Lower lobe of right lung (tissue), 2 donors: ENCODE results near the gene TCF7L1. TPM values are rescaled to one million over a fixed set of nuclear protein-coding genes. Genes with fewer than 3 reads are reported as not detected.

ENCODE experiments used
- ATAC-seq, 2 donors: fragments of 200-7000 bp; cut with Tn5 transposase; one replicate each; pipeline ENCODE4 v1.9.1; 2020 to 2022; ENCODE audit warnings: mild to moderate bottlenecking in 2 of 2, moderate library complexity in 2 of 2
- DNase-seq: peaks from one replicate; pipeline ENCODE4 v3.0.0-alpha.2; 2020
- H3K27ac ChIP-seq: fragments of 200-600 bp; one replicate; pipeline ENCODE4 v1.8.0; 2022
- H3K27me3 ChIP-seq: fragments of 200-600 bp; one replicate; pipeline ENCODE4 v1.8.0; 2022; ENCODE audit warnings: low read depth
- H3K36me3 ChIP-seq: fragments of 200-600 bp; one replicate; pipeline ENCODE4 v1.8.0; 2022; ENCODE audit warnings: mild to moderate bottlenecking
- H3K4me1 ChIP-seq: fragments of 200-600 bp; one replicate; pipeline ENCODE4 v1.8.0; 2022
- H3K4me3 ChIP-seq: fragments of 200-600 bp; one replicate; pipeline ENCODE4 v1.8.0; 2022; ENCODE audit warnings: mild to moderate bottlenecking
- H3K9me3 ChIP-seq: fragments of 200-600 bp; one replicate; pipeline ENCODE4 v1.8.0; 2022
- CTCF ChIP-seq: fragments of 200-600 bp; IDR thresholded peaks from one replicate; pipeline ENCODE4 v1.8.0; 2022; ENCODE audit warnings: antibody characterized with exemption, mild to moderate bottlenecking
- intact Hi-C: fragments of 100-400 bp; cut with DNase I; formaldehyde crosslinking; loops from one replicate; pipeline ENCODE4 v1.11.0; 2022
- total RNA-seq: library from RNA; stranded (reverse); fragmentation: NEBNext Ultra II Directional; extraction: Animal tissue kit (Norgen Biotek cat#: 25700); gene quantifications from one replicate; pipeline ENCODE4 v1.2.1, GENCODE V29; 2021
- donor health status: DM: no; HTN: yes; CAD: no; lungs with severe emphysema.

Gene TCF7L1
- total RNA-seq, 1 donor from 2014 or later: 17.1 TPM

- ATAC-seq (no peak), DNase-seq (no peak)
- no peaks in the 10 kb centered on the region for H3K27me3 ChIP-seq
- H3K27ac ChIP-seq: no peak overlapping the region
- no peak for TF ChIP-seq CTCF
- intact Hi-C loops: no loop called here
- H3K4me3 ChIP-seq: no peak overlapping the region
- H3K4me1 ChIP-seq: peaks cover 17% of the 10 kb centered on the region
- H3K9me3 ChIP-seq: no peaks in the 10 kb centered on the region
- peaks cover 6% of the 10 kb centered on the region for H3K36me3 ChIP-seq
These were observed 149.7 kb downstream of the TCF7L1 start for GRCh38 chr2:85282914-85283313.

DNA sequence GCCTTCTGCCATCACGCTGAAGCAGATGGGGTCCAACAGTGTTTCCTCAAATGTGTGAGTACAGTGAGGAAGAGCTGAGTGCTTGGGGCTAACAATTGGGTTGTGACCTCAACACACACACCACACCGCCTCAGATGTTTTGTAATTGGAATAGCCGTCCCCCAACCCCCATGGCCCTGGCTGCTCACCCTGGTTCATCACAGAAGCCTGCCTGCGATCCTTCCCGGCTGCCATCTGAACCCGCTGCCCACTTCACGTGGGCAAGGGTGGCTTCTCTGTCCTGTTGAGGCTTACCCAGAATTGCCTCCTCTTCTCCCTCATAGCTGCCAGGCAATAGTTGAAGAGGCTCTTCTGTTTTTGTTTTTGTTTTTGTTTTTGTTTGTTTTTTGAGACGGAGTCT, 150.4 kb downstream of the TCF7L1 start:
- ATAC-seq (no peak), DNase-seq (no peak)
- peaks cover 6% of the 10 kb centered on the region for H3K36me3 ChIP-seq
- intact Hi-C loops: no loop called here
- H3K4me1 ChIP-seq: peaks cover 10% of the 10 kb centered on the region
- no peak overlapping the region for H3K27ac ChIP-seq
- H3K27me3 ChIP-seq: no peaks in the 10 kb centered on the region
- H3K4me3 ChIP-seq: no peak overlapping the region
- no peaks in the 10 kb centered on the region for H3K9me3 ChIP-seq
- no peak for TF ChIP-seq CTCF

GRCh38 chr2:85286918-85287317, 153.7 kb downstream of the TCF7L1 start:
- Histone ChIP-seq H3K9me3 (no peaks in the 10 kb centered on the region), H3K4me3 (no peak overlapping the region), H3K27me3 (no peaks in the 10 kb centered on the region), H3K27ac (no peak overlapping the region), H3K36me3 (peaks cover 6% of the 10 kb centered on the region), H3K4me1 (peaks cover 8% of the 10 kb centered on the region)
- ATAC-seq: no peak
- intact Hi-C loops: no loop called here
- DNase-seq: no peak
- TF ChIP-seq CTCF: no peak

DNA sequence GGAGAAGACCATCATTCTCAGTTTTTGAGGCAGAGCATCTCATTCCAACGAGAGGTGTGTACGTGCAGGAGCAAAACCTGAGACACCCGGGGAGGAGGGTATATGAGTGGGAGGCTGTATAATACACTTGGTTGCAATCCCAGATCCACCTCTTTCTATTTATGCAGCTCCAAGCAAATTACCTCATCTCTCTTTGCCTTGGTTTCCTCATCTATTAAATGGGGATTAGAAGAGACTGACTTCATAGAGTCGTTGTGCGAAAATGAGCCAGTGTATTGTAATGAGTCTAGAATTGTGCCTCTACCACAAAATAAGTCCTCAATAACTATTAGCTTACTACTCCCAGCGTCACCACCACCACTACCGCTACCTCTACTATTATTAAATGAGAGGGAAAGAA, 154.5 kb downstream of the TCF7L1 start:
- Histone ChIP-seq H3K4me1 (peaks cover 8% of the 10 kb centered on the region), H3K27ac (no peak overlapping the region), H3K36me3 (peaks cover 6% of the 10 kb centered on the region), H3K27me3 (no peaks in the 10 kb centered on the region), H3K4me3 (no peak overlapping the region), H3K9me3 (no peaks in the 10 kb centered on the region)
- ATAC-seq (no peak), DNase-seq (no peak)
- intact Hi-C loops: no loop called here
- TF ChIP-seq CTCF: no peak

DNA sequence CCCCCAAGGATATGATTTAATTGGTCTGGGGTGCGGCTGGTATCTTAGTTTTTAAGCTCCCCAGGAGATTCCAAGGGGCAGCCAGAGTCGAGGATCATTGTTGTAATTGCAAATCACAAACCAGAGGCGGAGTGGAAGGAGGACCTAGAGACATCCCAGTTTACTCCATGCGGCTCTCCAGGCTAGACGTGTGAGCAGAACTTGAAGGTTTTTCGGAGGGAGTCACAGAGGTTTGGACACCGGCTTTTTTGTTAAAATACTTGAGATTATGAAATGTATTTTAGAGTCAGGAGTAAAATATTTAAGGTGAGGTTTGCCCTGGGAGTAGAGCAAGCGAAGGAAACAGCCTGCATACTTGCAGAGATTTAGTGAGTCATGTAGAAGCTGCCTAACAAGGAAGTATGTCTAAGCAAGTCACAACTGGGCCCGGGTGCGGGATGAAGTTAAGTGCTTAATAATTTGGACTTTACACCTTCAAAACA, 155.1 kb downstream of the TCF7L1 start:
- peaks cover 6% of the 10 kb centered on the region for H3K36me3 ChIP-seq
- no peaks in the 10 kb centered on the region for H3K9me3 ChIP-seq
- DNase-seq (no peak), ATAC-seq (peak in 1 of 2 donors; percentile 44)
- TF ChIP-seq CTCF: no peak
- no peak overlapping the region for H3K4me3 ChIP-seq
- intact Hi-C loops: no loop called here
- H3K27ac ChIP-seq: no peak overlapping the region
- H3K27me3 ChIP-seq: no peaks in the 10 kb centered on the region
- peaks cover 8% of the 10 kb centered on the region for H3K4me1 ChIP-seq
